Testis (tissue), 2 donors: Measurements from ENCODE around the gene ARHGAP20.

ENCODE experiments used
- CTCF ChIP-seq, 3 experiments: fragments of 450-650 bp in 2 of 3; fragments of 200-600 bp in 1 of 3; sonication (generic) in 1 of 3; IDR thresholded peaks; one replicate each; pipeline ENCODE4 v1.5.1; 2016 to 2019; ENCODE audit warnings: antibody characterized with exemption in 3 of 3, mild to moderate bottlenecking in 2 of 3, moderate library complexity in 1 of 3
- POLR2A ChIP-seq: fragments of 450-650 bp; IDR thresholded peaks from one replicate; pipeline ENCODE4 v1.6.1; 2017; ENCODE audit warnings: antibody characterized with exemption, mild to moderate bottlenecking, moderate library complexity

- TF ChIP-seq CTCF (IDR thresholded peaks at IDR 0.05) (no peak), POLR2A (no peak)
These were observed 35.3 kb upstream of the ARHGAP20 start for GRCh38 chr11:110747531-110747930.
